Measurements from ENCODE around the gene IRAK2.

Gene IRAK2

DNA sequence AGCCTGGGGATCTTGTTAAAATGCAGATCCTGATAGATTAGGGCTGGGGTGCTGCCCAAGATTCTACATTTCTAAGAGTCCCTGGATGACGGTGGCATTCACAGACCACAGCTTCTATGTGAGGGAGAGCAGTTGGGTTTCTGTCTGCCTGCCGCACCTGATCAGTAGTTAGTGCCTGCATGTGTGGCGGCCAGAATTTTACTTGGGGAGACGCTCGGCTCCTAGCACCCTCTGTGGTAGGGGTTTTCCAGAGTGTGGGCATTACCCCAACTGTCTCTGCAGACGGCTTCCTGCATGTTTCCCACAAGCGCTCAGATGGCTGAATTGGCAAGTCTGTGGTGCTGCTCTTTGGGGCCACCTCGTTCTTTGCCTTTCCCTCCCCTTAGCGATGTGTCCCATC is 119.8 kb downstream of the IRAK2 start:
- no peak for DNase-seq (ENCODE audit: low read depth in 2 of 2)

DNA sequence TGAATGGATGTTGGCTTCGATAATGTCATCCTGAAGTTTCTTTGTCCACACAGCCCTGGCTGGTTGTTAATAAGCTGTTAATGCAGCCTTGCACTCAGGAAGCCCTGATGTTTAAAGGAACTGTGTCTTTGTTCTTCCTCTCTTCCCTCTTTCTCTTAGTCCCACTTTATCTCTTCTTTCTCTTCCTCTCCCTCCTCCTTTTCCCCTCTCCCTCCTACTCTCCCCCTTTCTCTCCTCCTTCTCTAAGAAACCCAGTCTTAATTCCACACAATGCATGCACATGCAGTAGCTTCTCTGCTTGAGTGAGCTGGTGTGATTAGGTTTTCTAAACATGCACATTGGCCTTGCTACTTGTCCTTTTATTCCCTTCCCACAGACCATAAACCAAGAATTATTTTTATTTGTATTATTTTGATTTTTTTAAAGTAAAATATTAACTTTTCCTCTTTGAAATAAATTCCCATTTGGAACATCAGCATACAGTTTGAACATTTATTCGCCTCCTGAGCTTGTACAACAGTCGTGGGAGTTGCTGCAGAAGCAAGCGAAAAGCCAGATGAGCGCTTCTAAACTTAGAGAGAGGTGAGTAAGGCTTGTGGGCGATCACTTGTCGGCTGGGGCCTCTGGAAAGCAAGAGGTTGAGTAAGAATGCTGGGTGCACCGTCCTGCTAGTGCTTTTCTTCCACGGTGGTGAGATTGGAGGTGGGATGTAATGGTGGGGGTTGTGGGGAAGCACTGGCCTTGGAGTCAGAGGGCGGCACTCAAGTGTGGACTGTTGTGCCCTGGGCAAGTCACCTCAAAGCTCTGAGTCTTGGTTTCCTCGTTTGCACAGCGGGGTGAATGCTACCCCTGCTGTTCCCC is 120.8 kb downstream of the IRAK2 start:
- no peak for DNase-seq (ENCODE audit: low read depth in 2 of 2)

DNA sequence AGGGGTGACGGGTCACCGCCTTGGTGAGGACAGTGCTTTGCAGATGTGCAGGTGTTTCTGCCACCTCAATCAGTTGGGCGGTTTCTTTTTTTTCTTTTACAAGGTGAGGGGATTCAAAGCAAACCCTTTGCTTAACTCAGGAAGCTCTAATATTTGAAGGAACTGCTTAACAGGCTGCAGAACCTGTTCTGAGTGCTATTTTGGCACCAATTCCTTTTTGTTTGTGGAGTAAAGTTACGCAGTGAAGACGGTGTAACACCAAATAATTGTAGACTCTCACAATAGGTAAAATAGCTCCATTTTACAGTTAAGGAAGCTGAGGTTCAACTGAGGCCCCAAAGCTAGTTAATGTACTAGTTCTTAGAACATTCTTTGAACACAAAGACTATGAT is 121.4 kb downstream of the IRAK2 start:
- no peak for DNase-seq (ENCODE audit: low read depth in 2 of 2)

DNA sequence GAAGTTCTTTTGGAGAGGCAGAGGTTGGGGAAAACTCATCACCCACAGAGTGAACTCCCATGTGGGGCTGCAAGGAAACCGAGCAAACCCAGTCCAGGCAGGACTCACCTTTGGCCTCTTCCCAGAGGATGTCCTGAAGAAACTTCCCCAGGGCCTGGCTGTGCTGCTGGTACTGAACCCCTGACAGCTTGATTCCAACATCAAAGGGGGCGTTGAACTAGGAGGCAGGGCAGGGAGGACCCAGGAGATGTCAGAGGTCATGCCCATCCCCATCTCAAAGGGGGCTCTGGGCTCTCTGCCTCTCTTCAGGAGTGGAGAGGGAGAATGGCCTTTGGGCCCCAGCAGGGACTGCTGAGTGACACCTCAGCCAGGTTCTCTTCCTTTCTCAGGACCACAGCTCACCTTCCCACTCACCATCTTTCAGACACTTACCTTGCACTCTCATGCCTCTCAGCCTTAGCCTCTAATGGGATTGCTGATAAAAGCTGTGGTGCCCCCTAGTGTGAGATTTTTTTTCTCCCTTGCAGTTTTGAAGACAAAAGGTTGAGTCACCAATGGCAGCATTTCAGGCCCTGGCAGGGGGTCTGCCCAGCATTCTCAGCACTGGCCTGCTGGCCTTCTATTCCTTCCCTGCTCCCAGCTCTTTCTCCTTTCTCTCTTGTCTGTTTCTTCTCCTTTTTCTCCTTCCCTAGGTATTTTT is 122.0 kb downstream of the IRAK2 start:
- DNase-seq (ENCODE audit: low read depth in 2 of 2), result peak; percentile 73 to 76

DNA sequence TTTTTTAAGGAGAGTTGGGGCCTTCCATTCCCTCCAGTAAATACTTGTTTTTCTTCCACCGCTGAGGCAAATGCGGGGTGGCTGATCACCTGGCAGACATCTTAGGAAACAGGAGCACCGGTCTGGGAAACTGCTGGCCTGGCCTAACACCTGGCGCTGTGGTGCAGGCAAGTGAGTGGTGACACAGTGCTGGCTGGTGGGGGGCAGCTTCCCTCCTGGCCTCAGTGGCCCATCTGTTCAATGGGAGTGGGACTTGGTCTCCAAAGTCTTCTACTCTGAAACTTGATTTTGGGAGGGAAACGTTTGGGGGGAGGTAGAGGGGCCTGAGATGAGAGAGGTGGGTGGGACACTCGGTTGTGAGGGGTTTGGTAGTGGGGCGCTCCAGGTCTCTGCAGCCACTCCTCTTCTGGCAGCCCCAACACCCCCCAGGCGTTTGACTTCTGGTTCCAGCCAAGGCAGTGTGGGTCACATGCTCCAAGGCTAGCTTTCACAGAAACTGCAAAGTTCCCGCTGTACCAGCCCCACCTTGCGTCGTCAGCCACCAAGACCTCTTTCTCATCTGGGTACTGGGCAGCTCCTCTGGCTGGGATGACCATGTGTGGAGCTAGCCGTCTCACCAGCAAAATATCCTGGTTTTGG is 123.3 kb downstream of the IRAK2 start:
- no peak for DNase-seq (ENCODE audit: low read depth in 2 of 2)

DNA sequence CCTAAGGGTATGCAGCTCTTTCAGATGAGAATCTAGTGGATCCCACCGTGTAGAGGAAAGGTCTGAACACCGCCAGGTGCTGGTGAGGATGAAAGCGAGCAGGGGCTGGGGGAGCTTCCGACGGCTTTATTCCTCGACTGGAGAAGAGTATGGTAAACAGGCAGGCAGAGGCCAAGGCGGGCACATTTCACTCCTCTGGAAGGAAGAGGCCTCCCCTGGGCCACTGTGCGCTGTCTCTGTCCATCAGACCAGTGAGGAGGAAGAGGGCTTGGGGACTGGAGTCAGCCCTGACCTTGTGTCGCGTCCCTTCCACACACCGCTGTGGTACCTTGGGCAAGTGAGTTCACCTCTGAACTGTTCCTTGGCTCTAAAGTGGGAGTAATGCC is 123.8 kb downstream of the IRAK2 start:
- no peak for DNase-seq (ENCODE audit: low read depth in 2 of 2)

DNA sequence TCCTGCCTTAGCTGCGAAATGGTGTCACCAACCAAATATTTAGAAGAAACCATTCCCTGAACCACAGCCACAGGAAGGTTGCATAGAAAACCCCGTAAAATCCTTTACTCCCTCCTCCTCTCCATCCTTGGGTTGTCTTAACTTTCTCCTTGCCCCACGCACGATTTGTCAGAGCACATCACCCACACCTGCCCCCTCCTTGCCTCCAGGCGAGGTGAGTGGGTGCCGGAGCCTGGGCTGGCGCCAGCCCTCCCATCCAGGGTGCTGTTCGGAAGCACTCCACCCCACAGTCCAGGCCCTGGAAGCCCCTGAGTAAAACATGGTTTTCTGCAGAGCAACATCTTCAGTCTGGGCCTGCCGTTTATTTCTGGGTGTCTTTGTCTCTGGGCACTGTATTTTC is 124.4 kb downstream of the IRAK2 start:
- DNase-seq (ENCODE audit: low read depth in 2 of 2), result no peak

DNA sequence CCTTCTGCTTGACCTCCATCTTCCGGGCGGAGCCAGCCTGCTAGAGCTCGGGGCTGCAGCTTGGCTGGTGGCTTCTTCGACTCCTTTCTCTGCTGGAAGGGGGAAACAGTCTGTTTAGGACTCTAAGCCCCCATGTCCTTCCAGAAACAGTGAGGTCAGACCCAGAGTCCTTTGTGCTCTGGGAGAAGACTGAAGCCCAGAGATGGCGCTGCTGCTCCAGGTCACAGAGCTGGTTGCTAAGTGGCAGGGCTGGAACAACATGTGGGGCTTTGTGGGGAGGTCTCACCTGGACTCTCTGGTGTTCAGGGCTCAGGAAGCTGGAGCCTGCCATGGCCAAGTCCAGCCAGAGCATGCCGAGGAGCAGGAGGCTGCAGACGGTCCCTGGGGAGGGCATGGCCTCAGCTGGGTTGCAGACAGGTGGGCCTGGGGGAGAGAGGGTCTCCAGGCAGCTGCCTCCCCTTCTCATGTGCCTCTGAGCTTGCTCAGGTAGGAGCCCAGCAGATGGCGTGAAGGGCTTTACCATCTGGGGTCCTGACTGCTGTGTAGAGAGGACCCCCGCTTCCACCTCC is 125.2 kb downstream of the IRAK2 start:
- no peak for DNase-seq (ENCODE audit: low read depth in 2 of 2)

DNA sequence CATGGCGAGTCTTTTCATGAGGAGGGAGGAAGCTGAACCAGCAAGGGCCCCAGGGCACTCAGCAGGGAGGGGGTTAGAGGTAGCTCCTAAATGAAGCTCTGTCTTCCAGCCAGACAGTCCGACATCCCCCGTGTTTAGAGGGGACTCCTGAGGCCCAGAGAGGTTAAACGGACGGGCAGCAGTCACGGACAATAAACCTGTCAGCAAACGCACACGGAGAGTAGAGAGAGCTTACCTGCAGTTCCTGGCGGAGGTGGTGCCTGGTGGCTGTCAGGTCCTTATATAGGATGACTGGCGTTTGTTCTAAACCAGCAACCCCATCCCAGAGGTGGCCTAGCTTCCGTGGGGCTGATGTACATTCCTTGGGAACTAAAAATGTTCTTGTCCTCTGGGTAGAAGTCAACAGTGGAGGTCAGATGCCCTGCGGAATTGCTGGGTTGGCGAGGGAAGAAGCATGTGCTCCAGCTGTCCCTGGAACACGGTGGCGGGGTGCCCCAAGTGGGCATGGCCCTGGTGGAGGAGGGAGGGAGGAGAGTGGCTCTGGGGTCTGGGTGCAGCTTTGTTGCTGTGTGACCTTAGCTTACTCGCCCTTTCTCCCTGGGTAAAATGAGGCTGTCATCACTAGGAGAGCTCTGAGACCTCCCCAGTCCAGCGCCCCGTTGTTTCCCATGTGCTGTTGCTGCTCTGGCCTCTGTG is 125.9 kb downstream of the IRAK2 start:
- no peak for DNase-seq (ENCODE audit: low read depth in 2 of 2)

DNA sequence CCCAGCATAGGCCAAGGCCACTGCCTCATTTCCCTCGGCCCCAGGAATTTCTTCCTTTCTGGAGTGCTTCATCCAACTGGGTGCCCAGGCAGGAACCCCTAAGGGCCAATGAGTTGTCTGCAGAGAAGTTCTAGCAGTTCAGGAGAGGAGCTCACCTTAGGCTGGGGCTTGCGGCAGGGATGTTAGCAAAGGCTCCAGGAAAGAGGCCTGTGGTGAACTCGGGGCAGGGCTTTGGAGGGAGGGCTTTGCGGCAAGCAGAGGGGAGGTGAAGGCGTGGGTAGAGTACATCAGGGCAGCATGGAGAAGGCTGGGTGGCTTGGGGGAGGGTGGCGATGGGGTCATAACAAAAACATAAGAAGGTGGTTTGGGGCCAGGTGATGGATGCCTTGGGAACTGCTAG is 126.9 kb downstream of the IRAK2 start:
- DNase-seq (ENCODE audit: low read depth in 2 of 2), result no peak

DNA sequence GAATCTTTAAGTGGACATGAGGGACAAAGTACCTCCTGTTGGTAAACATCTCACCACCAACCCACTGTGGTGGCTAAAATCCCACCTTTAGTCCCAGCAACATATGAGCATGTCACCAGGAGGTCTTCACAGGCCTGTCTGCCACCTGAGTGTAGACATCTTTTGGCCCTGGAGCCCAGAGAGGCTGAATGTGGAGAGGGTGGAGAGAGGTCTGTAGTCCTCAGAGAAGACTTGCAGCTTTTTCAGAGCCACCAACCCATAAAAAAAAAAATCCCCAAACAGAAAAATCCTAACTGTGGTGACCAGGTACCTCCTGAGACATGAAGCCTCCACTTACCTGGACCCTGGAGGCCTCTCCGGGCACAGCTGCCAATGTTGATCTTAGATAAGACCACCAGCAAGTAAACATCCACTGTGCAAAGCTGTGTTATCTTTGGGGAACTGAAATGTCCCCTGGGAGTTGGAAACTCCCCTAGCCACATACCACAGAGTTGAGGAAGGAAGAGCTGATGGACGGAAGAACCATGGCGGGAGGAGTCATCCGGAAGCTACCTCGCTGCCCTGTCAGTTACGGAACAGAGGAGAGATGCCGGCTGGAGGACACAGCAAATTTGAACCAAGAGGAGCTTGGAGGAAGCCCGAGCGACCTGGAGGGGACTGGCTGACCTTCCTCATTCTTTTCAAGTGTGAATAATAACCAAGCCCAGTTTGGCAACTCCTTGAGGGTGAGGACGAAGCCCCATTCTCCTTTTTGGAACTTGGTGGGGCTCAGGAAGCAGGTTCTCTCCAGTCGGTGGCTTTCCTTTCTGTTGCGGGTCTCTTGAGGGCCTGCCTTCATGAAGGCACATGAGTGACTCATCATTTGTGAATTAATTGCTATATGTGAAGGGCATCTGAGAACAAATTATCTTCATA is 128.0 kb downstream of the IRAK2 start, which contains the start of gene GHRL:
Gene GHRL (minus strand): TSS at position 443 of the 915 bp plus-strand sequence. CDS start 2,767 bp downstream, outside the sequence.
- DNase-seq (ENCODE audit: low read depth in 2 of 2), result no peak
